HUES48 (cell line): Measurements from ENCODE around the gene ZNF107.
"Not testable (repeated sequence)": the region's sequence is repeated elsewhere in the genome, so short reads cannot be mapped to it uniquely, and the experiment has no call there.

Experiments used
- H3K27ac ChIP-seq: one replicate; pipeline ENCODE4 v1.7.0; 2013; ENCODE audit warnings: low read depth, low read length, inconsistent platforms
- H3K27me3 ChIP-seq: 2 replicates; pipeline ENCODE4 v1.6.1; 2013; ENCODE audit warnings: mild to moderate bottlenecking, low read length; ENCODE audit not compliant: control insufficient read depth, insufficient read depth
- H3K36me3 ChIP-seq: 2 replicates; pipeline ENCODE4 v1.6.1; 2013; ENCODE audit warnings: low read length; ENCODE audit not compliant: control insufficient read depth, insufficient read depth
- H3K4me1 ChIP-seq: 2 replicates; pipeline ENCODE4 v1.6.1; 2013; ENCODE audit warnings: mild to moderate bottlenecking, low read length; ENCODE audit not compliant: control insufficient read depth, insufficient read depth
- H3K4me3 ChIP-seq: 2 replicates; pipeline ENCODE4 v1.5.1; 2013; ENCODE audit warnings: mild to moderate bottlenecking, low read depth, low read length
- H3K9ac ChIP-seq: 2 replicates; pipeline ENCODE4 v1.6.1; 2013; ENCODE audit warnings: mild to moderate bottlenecking, low read depth, low read length, moderate library complexity
- H3K9me3 ChIP-seq: 2 replicates; pipeline ENCODE4 v1.6.1; 2013; ENCODE audit warnings: low read length; ENCODE audit not compliant: control insufficient read depth, insufficient read depth

ZNF107 gene

GRCh38 chr7:64643566-64643965 is 22.4 kb upstream of the ZNF107 start:
- Histone ChIP-seq H3K36me3 (no peaks in the 10 kb centered on the region), H3K27me3 (no peaks in the 10 kb centered on the region), H3K9me3 (peaks cover 51% of the 10 kb centered on the region), H3K4me1 (no peaks in the 10 kb centered on the region), H3K27ac (no peak overlapping the region), H3K4me3 (no peak overlapping the region), H3K9ac (no peak overlapping the region)

GRCh38 chr7:64651203-64651602 is 14.7 kb upstream of the ZNF107 start:
- no peak overlapping the region for H3K9ac ChIP-seq
- no peaks in the 10 kb centered on the region for H3K4me1 ChIP-seq
- H3K27ac ChIP-seq, result no peak overlapping the region
- no peak overlapping the region for H3K4me3 ChIP-seq
- H3K9me3 ChIP-seq, result peaks cover 48% of the 10 kb centered on the region
- H3K36me3 ChIP-seq, result no peaks in the 10 kb centered on the region
- H3K27me3 ChIP-seq, result no peaks in the 10 kb centered on the region

GRCh38 chr7:64651632-64652165 is 14.2 kb upstream of the ZNF107 start:
- H3K27ac ChIP-seq, result no peak overlapping the region
- peaks cover 48% of the 10 kb centered on the region for H3K9me3 ChIP-seq

GRCh38 chr7:64653721-64654401 is 12.1 kb upstream of the ZNF107 start:
- no peaks in the 10 kb centered on the region for H3K36me3 ChIP-seq
- no peak overlapping the region for H3K27ac ChIP-seq
- no peaks in the 10 kb centered on the region for H3K27me3 ChIP-seq
- no peaks in the 10 kb centered on the region for H3K4me1 ChIP-seq
- H3K9ac ChIP-seq, result no peak overlapping the region
- H3K9me3 ChIP-seq, result peaks cover 54% of the 10 kb centered on the region
- H3K4me3 ChIP-seq, result no peak overlapping the region

More at GRCh38 chr7:64651632-64652165, 14.2 kb upstream of the ZNF107 start:
- H3K27me3 ChIP-seq, result no peaks in the 10 kb centered on the region
- no peak overlapping the region for H3K9ac ChIP-seq
- H3K4me3 ChIP-seq, result no peak overlapping the region
- H3K4me1 ChIP-seq, result no peaks in the 10 kb centered on the region
- no peaks in the 10 kb centered on the region for H3K36me3 ChIP-seq

- H3K4me1 ChIP-seq, result no peaks in the 10 kb centered on the region
- no peak overlapping the region for H3K27ac ChIP-seq
- no peaks in the 10 kb centered on the region for H3K27me3 ChIP-seq
- H3K9me3 ChIP-seq, result peaks cover 50% of the 10 kb centered on the region
- no peaks in the 10 kb centered on the region for H3K36me3 ChIP-seq
- no peak overlapping the region; the same call in 1 of the 2 replicates for H3K4me3 ChIP-seq
- H3K9ac ChIP-seq, result no peak overlapping the region
Observed at GRCh38 chr7:64654796-64655548, 11.0 kb upstream of the ZNF107 start.

GRCh38 chr7:64655811-64656210 is 10.1 kb upstream of the ZNF107 start:
- H3K9me3 ChIP-seq, result peaks cover 48% of the 10 kb centered on the region
- no peak overlapping the region for H3K9ac ChIP-seq

GRCh38 chr7:64656489-64656888 is 9.4 kb upstream of the ZNF107 start:
- Histone ChIP-seq H3K4me1 (no peaks in the 10 kb centered on the region), H3K9me3 (peaks cover 41% of the 10 kb centered on the region), H3K27me3 (no peaks in the 10 kb centered on the region), H3K9ac (no peak overlapping the region), H3K36me3 (no peaks in the 10 kb centered on the region), H3K4me3 (no peak overlapping the region), H3K27ac (no peak overlapping the region)

More at GRCh38 chr7:64655811-64656210, 10.1 kb upstream of the ZNF107 start:
- H3K4me3 ChIP-seq, result no peak overlapping the region
- H3K27me3 ChIP-seq, result no peaks in the 10 kb centered on the region
- no peak overlapping the region for H3K27ac ChIP-seq
- H3K4me1 ChIP-seq, result no peaks in the 10 kb centered on the region
- H3K36me3 ChIP-seq, result no peaks in the 10 kb centered on the region

GRCh38 chr7:64662091-64662490 is 3.8 kb upstream of the ZNF107 start:
- H3K9ac ChIP-seq, H3K27ac ChIP-seq, H3K4me3 ChIP-seq, H3K27me3 ChIP-seq, H3K36me3 ChIP-seq, H3K4me1 ChIP-seq: not testable (repeated sequence)
- peaks cover 20% of the 10 kb centered on the region for H3K9me3 ChIP-seq

- Histone ChIP-seq H3K36me3 (peaks cover 23% of the 10 kb centered on the region), H3K9me3 (no peaks in the 10 kb centered on the region; the same call in 1 of the 2 replicates), H3K4me3 (peak overlapping the region; percentile 88), H3K4me1 (peaks cover 16% of the 10 kb centered on the region; the same call in 1 of the 2 replicates), H3K27me3 (no peaks in the 10 kb centered on the region), H3K9ac (peak overlapping the region; percentile 96), H3K27ac (peak overlapping the region; percentile 94)
Observed at GRCh38 chr7:64666663-64667050, 724 bp downstream of the ZNF107 start.

GRCh38 chr7:64667311-64667710 is 1.4 kb downstream of the ZNF107 start:
- peaks cover 23% of the 10 kb centered on the region for H3K36me3 ChIP-seq
- no peak overlapping the region for H3K27ac ChIP-seq
- peaks cover 16% of the 10 kb centered on the region; the same call in 1 of the 2 replicates for H3K4me1 ChIP-seq
- H3K4me3 ChIP-seq, result peak overlapping the region; percentile 88
- H3K27me3 ChIP-seq, result no peaks in the 10 kb centered on the region
- no peaks in the 10 kb centered on the region; the same call in 1 of the 2 replicates for H3K9me3 ChIP-seq
- H3K9ac ChIP-seq, result peak overlapping the region; percentile 1; the same call in 1 of the 2 replicates

- Histone ChIP-seq H3K4me3 (no peak overlapping the region), H3K9me3 (no peaks in the 10 kb centered on the region; the same call in 1 of the 2 replicates), H3K4me1 (peaks cover 14% of the 10 kb centered on the region; the same call in 1 of the 2 replicates), H3K36me3 (peaks cover 23% of the 10 kb centered on the region), H3K9ac (no peak overlapping the region), H3K27ac (no peak overlapping the region), H3K27me3 (no peaks in the 10 kb centered on the region)
Observed at GRCh38 chr7:64672414-64672813, 6.5 kb downstream of the ZNF107 start.
